Trophoblast cell (in vitro differentiated cells and primary cell): Measurements from ENCODE around the gene GPR12.
A peak's percentile ranks its signal among the peaks of the same experiment; 100 is the strongest.

Source experiments
- DNase-seq, 2 donors: peaks; one replicate each; pipeline ENCODE4 v3.0.0-alpha.2; 2016
- H2AFZ ChIP-seq: 2 replicates; pipeline ENCODE4 v1.6.1; 2013; ENCODE audit warnings: low read length, moderate library complexity, mild to moderate bottlenecking; ENCODE audit not compliant: insufficient read depth, poor library complexity
- H2AK5ac ChIP-seq: 2 replicates; pipeline ENCODE4 v1.6.1; 2013; ENCODE audit warnings: mild to moderate bottlenecking, low read length
- H2BK120ac ChIP-seq: 2 replicates; pipeline ENCODE4 v1.6.1; 2013; ENCODE audit warnings: low read length, mild to moderate bottlenecking, moderate library complexity; ENCODE audit not compliant: insufficient read depth, poor library complexity
- H2BK12ac ChIP-seq: 2 replicates; pipeline ENCODE4 v1.6.1; 2013; ENCODE audit warnings: mild to moderate bottlenecking, low read length, moderate library complexity
- H2BK5ac ChIP-seq: 2 replicates; pipeline ENCODE4 v1.6.1; 2013; ENCODE audit warnings: low read length, low read depth, moderate library complexity, mild to moderate bottlenecking; ENCODE audit not compliant: poor library complexity
- H3K14ac ChIP-seq: 2 replicates; pipeline ENCODE4 v1.6.1; 2013; ENCODE audit warnings: mild to moderate bottlenecking, low read length
- H3K18ac ChIP-seq: 2 replicates; pipeline ENCODE4 v1.6.1; 2013; ENCODE audit warnings: mild to moderate bottlenecking, low read length
- H3K23ac ChIP-seq: 2 replicates; pipeline ENCODE4 v1.6.1; 2013; ENCODE audit warnings: low read length
- H3K27ac ChIP-seq: 2 replicates; pipeline ENCODE4 v1.5.1; 2013; ENCODE audit warnings: low read depth, mild to moderate bottlenecking, inconsistent platforms, low read length, moderate library complexity
- H3K27me3 ChIP-seq: 2 replicates; pipeline ENCODE4 v1.6.1; 2013; ENCODE audit warnings: inconsistent platforms, mild to moderate bottlenecking, low read length, moderate library complexity; ENCODE audit not compliant: insufficient read depth
- H3K36me3 ChIP-seq, 2 experiments: 1 replicate in 1 of 2; 2 replicates in 1 of 2; pipeline ENCODE4 v1.6.1; 2013; ENCODE audit warnings: low read length in 2 of 2, mild to moderate bottlenecking in 2 of 2, moderate library complexity in 1 of 2; ENCODE audit not compliant: insufficient read depth in 2 of 2, control insufficient read depth in 1 of 2
- H3K4ac ChIP-seq: 2 replicates; pipeline ENCODE4 v1.6.1; 2013; ENCODE audit warnings: low read depth, mild to moderate bottlenecking, low read length, moderate library complexity
- H3K4me1 ChIP-seq, 2 experiments: 1 replicate in 1 of 2; 2 replicates in 1 of 2; pipeline ENCODE4 v1.6.1; 2013; ENCODE audit warnings: low read length in 2 of 2, mild to moderate bottlenecking in 2 of 2, moderate library complexity in 1 of 2; ENCODE audit not compliant: insufficient read depth in 2 of 2, control insufficient read depth in 1 of 2
- H3K4me2 ChIP-seq: 2 replicates; pipeline ENCODE4 v1.6.1; 2013; ENCODE audit warnings: inconsistent platforms, mild to moderate bottlenecking, low read length, moderate library complexity
- H3K4me3 ChIP-seq: 2 replicates; pipeline ENCODE4 v1.5.1; 2013; ENCODE audit warnings: mild to moderate bottlenecking, low read depth, low read length, inconsistent platforms
- H3K79me1 ChIP-seq: one replicate; pipeline ENCODE4 v1.6.1; 2013; ENCODE audit warnings: low read length
- H3K79me2 ChIP-seq: 2 replicates; pipeline ENCODE4 v1.6.1; 2013; ENCODE audit warnings: low read length, mild to moderate bottlenecking; ENCODE audit not compliant: control insufficient read depth, insufficient read depth, poor library complexity
- H3K9ac ChIP-seq: 2 replicates; pipeline ENCODE4 v1.6.1; 2013; ENCODE audit warnings: mild to moderate bottlenecking, low read length
- H3K9me3 ChIP-seq: 2 replicates; pipeline ENCODE4 v1.6.1; 2013; ENCODE audit warnings: low read depth, mild to moderate bottlenecking, control low read depth, inconsistent platforms, low read length; ENCODE audit not compliant: insufficient read depth
- H4K12ac ChIP-seq: 2 replicates; pipeline ENCODE4 v1.6.1; 2013; ENCODE audit warnings: low read depth, mild to moderate bottlenecking, low read length, moderate library complexity
- H4K8ac ChIP-seq: 2 replicates; pipeline ENCODE4 v1.6.1; 2013; ENCODE audit warnings: low read depth, mild to moderate bottlenecking, low read length, moderate library complexity
- H4K91ac ChIP-seq: one replicate; pipeline ENCODE4 v1.6.1; 2013; ENCODE audit warnings: low read depth, mild to moderate bottlenecking, low read length, moderate library complexity
- WGBS: extraction: QIAGEN DNeasy Blood & Tissue Kit; methylation state at CpG from one replicate; pipeline ENCODE4 v1.1.7; 2013; ENCODE audit warnings: missing lambda C conversion rate; ENCODE audit not compliant: insufficient read length, insufficient coverage; ENCODE audit errors: extremely low coverage; 5-methylcytosine and 5-hydroxymethylcytosine counted together

The GPR12 gene

DNA sequence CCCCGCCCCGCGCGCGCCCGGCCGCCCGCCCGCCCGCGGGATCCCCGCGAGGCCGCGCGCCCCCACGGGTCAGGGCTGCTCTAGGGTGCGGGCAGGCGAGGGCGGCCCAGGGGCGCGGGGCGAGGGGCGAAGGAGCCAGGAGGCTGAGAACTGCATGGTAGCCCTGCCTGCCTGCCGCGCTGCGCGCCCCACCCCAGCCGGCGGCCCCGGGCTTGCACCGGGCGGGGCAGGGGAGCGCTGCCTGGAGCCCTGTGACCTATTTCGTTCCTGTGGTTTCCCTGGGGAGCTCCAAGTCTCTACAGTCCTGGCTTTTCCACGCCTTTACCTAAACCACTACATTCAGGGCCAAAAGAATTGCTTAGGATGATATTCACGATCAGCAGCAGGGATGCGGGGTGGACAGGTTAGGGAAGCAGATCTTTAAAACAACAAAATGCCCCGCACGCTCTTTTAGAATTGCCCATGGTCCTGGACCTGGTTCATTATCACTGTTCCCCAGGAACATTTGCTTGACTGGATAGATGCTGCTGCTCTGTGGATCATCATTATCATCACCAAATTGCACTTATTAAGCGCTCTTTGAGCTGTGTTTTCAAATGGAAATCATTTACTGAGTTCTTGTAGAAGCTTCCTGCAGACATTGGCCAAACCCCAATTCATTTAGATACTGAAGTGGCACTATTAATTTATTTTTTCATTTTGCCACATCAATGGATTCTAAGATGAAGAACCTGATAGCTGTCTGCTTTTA, 421 bp upstream of the GPR12 start:
- Histone ChIP-seq H3K23ac (no peak overlapping the region), H3K14ac (no peak overlapping the region), H3K79me1 (no peaks in the 10 kb centered on the region), H3K18ac (no peak overlapping the region), H2BK5ac (no peak overlapping the region), H3K4me2 (peak overlapping the region; percentile 72), H4K8ac (no peak overlapping the region), H2BK12ac (no peak overlapping the region), H3K36me3 (no peaks in the 10 kb centered on the region), H3K9me3 (peaks cover 10% of the 10 kb centered on the region), H3K4me1 (peaks cover 0 to 5% of the 10 kb centered on the region in 2 experiments), H3K4me3 (peak overlapping the region; percentile 55), H2AFZ (no peak overlapping the region), H4K12ac (no peak overlapping the region), H3K9ac (no peak overlapping the region), H4K91ac (no peak overlapping the region), H3K27ac (no peak overlapping the region), H3K79me2 (no peaks in the 10 kb centered on the region), H3K27me3 (peaks cover 36% of the 10 kb centered on the region), H2AK5ac (no peak overlapping the region), H2BK120ac (no peak overlapping the region), H3K4ac (no peak overlapping the region)
- WGBS: no CpG with 5 or more reads among the region's 41 CpGs
- DNase-seq: no peak

GRCh38 chr13:26759249-26759906, 1.2 kb downstream of the GPR12 start:
- no peak overlapping the region for H2AK5ac ChIP-seq
- no peak overlapping the region for H4K12ac ChIP-seq
- no peak overlapping the region for H3K18ac ChIP-seq
- no peak overlapping the region for H2AFZ ChIP-seq
- H2BK5ac ChIP-seq: no peak overlapping the region
- no peak overlapping the region for H3K4me2 ChIP-seq
- H3K14ac ChIP-seq: no peak overlapping the region
- H2BK120ac ChIP-seq: no peak overlapping the region
- H3K27me3 ChIP-seq: peaks cover 36% of the 10 kb centered on the region
- peaks cover 0 to 5% of the 10 kb centered on the region in 2 experiments for H3K4me1 ChIP-seq
- no peak overlapping the region for H2BK12ac ChIP-seq
- no CpG with 5 or more reads among the region's 27 CpGs for WGBS
- no peak overlapping the region for H3K23ac ChIP-seq
- no peaks in the 10 kb centered on the region for H3K79me2 ChIP-seq
- H3K36me3 ChIP-seq: no peaks in the 10 kb centered on the region
- no peak overlapping the region for H3K4me3 ChIP-seq
- H3K27ac ChIP-seq: no peak overlapping the region
- no peak overlapping the region for H3K4ac ChIP-seq
- H3K79me1 ChIP-seq: no peaks in the 10 kb centered on the region
- no peak overlapping the region for H4K8ac ChIP-seq
- peaks cover 10% of the 10 kb centered on the region for H3K9me3 ChIP-seq
- H3K9ac ChIP-seq: no peak overlapping the region
- H4K91ac ChIP-seq: no peak overlapping the region
- DNase-seq: no peak

GRCh38 chr13:26758496-26759157, 2.0 kb downstream of the GPR12 start:
- no peak overlapping the region for H4K8ac ChIP-seq
- peaks cover 0 to 5% of the 10 kb centered on the region in 2 experiments for H3K4me1 ChIP-seq
- H3K9ac ChIP-seq: no peak overlapping the region
- DNase-seq: no peak
- 100% methylated on average over 2 of the region's 18 CpGs for WGBS
- no peak overlapping the region for H2BK120ac ChIP-seq
- no peak overlapping the region for H4K12ac ChIP-seq
- H3K36me3 ChIP-seq: no peaks in the 10 kb centered on the region
- no peak overlapping the region for H3K23ac ChIP-seq
- H3K4me3 ChIP-seq: no peak overlapping the region
- H2BK12ac ChIP-seq: no peak overlapping the region
- no peak overlapping the region for H2BK5ac ChIP-seq
- H3K27ac ChIP-seq: no peak overlapping the region
- no peaks in the 10 kb centered on the region for H3K79me1 ChIP-seq
- H3K4me2 ChIP-seq: no peak overlapping the region
- H3K79me2 ChIP-seq: no peaks in the 10 kb centered on the region
- no peak overlapping the region for H3K18ac ChIP-seq
- no peak overlapping the region for H2AFZ ChIP-seq
- no peak overlapping the region for H4K91ac ChIP-seq
- no peak overlapping the region for H2AK5ac ChIP-seq
- peaks cover 36% of the 10 kb centered on the region for H3K27me3 ChIP-seq
- H3K14ac ChIP-seq: no peak overlapping the region
- no peak overlapping the region for H3K4ac ChIP-seq
- H3K9me3 ChIP-seq: peaks cover 10% of the 10 kb centered on the region

GRCh38 chr13:26756961-26757360, 3.6 kb downstream of the GPR12 start:
- H2AFZ ChIP-seq: no peak overlapping the region
- no peak overlapping the region for H3K9ac ChIP-seq
- no peak overlapping the region for H2BK5ac ChIP-seq
- H4K91ac ChIP-seq: no peak overlapping the region
- no peak overlapping the region for H3K23ac ChIP-seq
- no peak overlapping the region for H3K14ac ChIP-seq
- H3K4me3 ChIP-seq: no peak overlapping the region
- H3K79me2 ChIP-seq: no peaks in the 10 kb centered on the region
- H2BK120ac ChIP-seq: no peak overlapping the region
- no peak overlapping the region for H3K18ac ChIP-seq
- H3K27ac ChIP-seq: no peak overlapping the region
- no peak overlapping the region for H2AK5ac ChIP-seq
- H4K12ac ChIP-seq: no peak overlapping the region
- H3K36me3 ChIP-seq: no peaks in the 10 kb centered on the region
- H3K79me1 ChIP-seq: no peaks in the 10 kb centered on the region
- H2BK12ac ChIP-seq: no peak overlapping the region
- no CpG with 5 or more reads among the region's 3 CpGs for WGBS
- H3K4ac ChIP-seq: no peak overlapping the region
- no peak for DNase-seq
- peaks cover 10% of the 10 kb centered on the region for H3K9me3 ChIP-seq
- H4K8ac ChIP-seq: no peak overlapping the region
- peaks cover 0 to 5% of the 10 kb centered on the region in 2 experiments for H3K4me1 ChIP-seq
- H3K27me3 ChIP-seq: peaks cover 33% of the 10 kb centered on the region
- no peak overlapping the region for H3K4me2 ChIP-seq
